ENCODE results near the gene ADGRV1.

The ADGRV1 gene

DNA sequence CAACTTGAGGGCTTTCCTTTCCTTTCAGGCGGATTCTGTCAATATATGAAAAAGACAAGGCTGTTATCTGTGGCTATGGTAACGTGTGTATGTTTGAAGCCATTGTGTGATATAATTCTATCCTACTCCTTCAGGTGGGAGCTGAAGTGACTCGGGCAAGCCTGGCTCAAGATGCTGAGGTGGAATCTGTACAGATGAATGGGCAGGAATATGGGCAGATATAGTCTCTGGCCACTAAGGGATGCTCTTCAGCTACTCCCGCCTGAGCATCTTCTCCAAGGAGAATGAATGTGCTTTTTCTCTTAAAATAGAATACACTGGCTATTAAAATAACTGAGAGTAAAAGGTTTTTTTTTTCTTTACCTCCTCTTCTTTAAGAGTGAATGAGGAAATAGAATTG is 244.8 kb downstream of the ADGRV1 start:
- Histone ChIP-seq H3K27me3 (ENCODE audit: insufficient read depth, poor library complexity, severe bottlenecking) (no peaks in the 10 kb centered on the region), H3K4me3 (replicated peaks; ENCODE audit: insufficient read depth, low read length) (no peak overlapping the region), H3K27ac (replicated peaks) (no peak overlapping the region)
- no peak for DNase-seq (ENCODE audit: low read depth in 1 of 2, low spot score in 1 of 2)
- TF ChIP-seq POLR2AphosphoS5 (IDR thresholded peaks at IDR 0.05; ENCODE audit: low read depth) (no peak), REST (IDR thresholded peaks at IDR 0.05; ENCODE audit: insufficient replicate concordance, low read depth) (no peak), GABPA (IDR thresholded peaks at IDR 0.05; ENCODE audit: low read depth) (no peak), SPI1 (IDR thresholded peaks at IDR 0.05; ENCODE audit: borderline replicate concordance, low read depth) (no peak)
- TF ChIP-seq, protein P1, sequence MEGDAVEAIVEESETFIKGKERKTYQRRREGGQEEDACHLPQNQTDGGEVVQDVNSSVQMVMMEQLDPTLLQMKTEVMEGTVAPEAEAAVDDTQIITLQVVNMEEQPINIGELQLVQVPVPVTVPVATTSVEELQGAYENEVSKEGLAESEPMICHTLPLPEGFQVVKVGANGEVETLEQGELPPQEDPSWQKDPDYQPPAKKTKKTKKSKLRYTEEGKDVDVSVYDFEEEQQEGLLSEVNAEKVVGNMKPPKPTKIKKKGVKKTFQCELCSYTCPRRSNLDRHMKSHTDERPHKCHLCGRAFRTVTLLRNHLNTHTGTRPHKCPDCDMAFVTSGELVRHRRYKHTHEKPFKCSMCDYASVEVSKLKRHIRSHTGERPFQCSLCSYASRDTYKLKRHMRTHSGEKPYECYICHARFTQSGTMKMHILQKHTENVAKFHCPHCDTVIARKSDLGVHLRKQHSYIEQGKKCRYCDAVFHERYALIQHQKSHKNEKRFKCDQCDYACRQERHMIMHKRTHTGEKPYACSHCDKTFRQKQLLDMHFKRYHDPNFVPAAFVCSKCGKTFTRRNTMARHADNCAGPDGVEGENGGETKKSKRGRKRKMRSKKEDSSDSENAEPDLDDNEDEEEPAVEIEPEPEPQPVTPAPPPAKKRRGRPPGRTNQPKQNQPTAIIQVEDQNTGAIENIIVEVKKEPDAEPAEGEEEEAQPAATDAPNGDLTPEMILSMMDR (IDR thresholded peaks at IDR 0.05; ENCODE audit: insufficient read depth, low read length), result no peak

- TF ChIP-seq GABPA (IDR thresholded peaks at IDR 0.05; ENCODE audit: low read depth), result no peak
- no peak for TF ChIP-seq REST (IDR thresholded peaks at IDR 0.05; ENCODE audit: insufficient replicate concordance, low read depth)
- TF ChIP-seq, protein P1 (IDR thresholded peaks at IDR 0.05; ENCODE audit: insufficient read depth, low read length), result no peak
- TF ChIP-seq SPI1 (IDR thresholded peaks at IDR 0.05; ENCODE audit: borderline replicate concordance, low read depth), result no peak
- TF ChIP-seq POLR2AphosphoS5 (IDR thresholded peaks at IDR 0.05; ENCODE audit: low read depth), result no peak
- no peak overlapping the region for H3K4me3 ChIP-seq (replicated peaks; ENCODE audit: insufficient read depth, low read length)
- DNase-seq (ENCODE audit: low read depth in 1 of 2, low spot score in 1 of 2), result no peak
- no peak overlapping the region for H3K27ac ChIP-seq (replicated peaks)
- H3K27me3 ChIP-seq (ENCODE audit: insufficient read depth, poor library complexity, severe bottlenecking), result no peaks in the 10 kb centered on the region
Measured at GRCh38 chr5:90803876-90804275, 245.3 kb downstream of the ADGRV1 start.

DNA sequence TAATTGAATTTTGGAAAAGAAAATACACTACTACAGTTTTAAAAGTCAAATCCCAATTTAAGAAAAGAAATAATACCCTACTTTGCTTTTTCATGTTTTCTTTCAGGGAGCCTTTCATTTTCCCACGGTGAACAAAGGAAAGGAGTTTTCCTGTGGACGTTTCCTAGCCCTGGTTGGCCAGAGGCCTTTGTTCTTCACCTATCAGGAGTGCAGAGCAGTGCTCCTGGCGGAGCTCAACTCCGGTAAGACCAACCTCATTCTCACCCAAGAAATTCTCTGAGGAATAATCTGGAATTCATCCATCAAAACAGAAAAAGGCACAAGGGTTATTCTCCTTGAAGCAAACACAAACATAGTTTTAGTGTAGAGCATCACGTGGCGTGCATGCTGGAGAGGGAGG is 248.9 kb downstream of the ADGRV1 start:
- no peak for DNase-seq (ENCODE audit: low read depth in 1 of 2, low spot score in 1 of 2)
- Histone ChIP-seq H3K4me3 (replicated peaks; ENCODE audit: insufficient read depth, low read length) (no peak overlapping the region), H3K27ac (replicated peaks) (no peak overlapping the region), H3K27me3 (ENCODE audit: insufficient read depth, poor library complexity, severe bottlenecking) (no peaks in the 10 kb centered on the region)
- TF ChIP-seq, protein P1 (IDR thresholded peaks at IDR 0.05; ENCODE audit: insufficient read depth, low read length), result no peak
- TF ChIP-seq REST (IDR thresholded peaks at IDR 0.05; ENCODE audit: insufficient replicate concordance, low read depth) (no peak), SPI1 (IDR thresholded peaks at IDR 0.05; ENCODE audit: borderline replicate concordance, low read depth) (no peak)

All from HL-60 (cell line).